DMS114 treated with DMSO at 0.1 percent for 48 hours (cell line): ENCODE results near the gene DNAH9.

ENCODE experiments used
- DNase-seq: peaks from one replicate; lab custom pipeline; 2025; ENCODE audit not compliant: unreplicated experiment; lab: John Stamatoyannopoulos, UW

The DNAH9 gene

GRCh38 chr17:11598274-11599221 is at the start of gene DNAH9:
Gene DNAH9 (plus strand): TSS chr17:11598470. CDS start chr17:11598499, 29 bp downstream.
- DNase-seq = peak; percentile 87

GRCh38 chr17:11550431-11550830 is 47.8 kb upstream of the DNAH9 start:
- no peak for DNase-seq

- DNase-seq = no peak
Observed at GRCh38 chr17:11551442-11551841, 46.8 kb upstream of the DNAH9 start.

- DNase-seq = no peak
Observed at GRCh38 chr17:11553135-11553534, 45.1 kb upstream of the DNAH9 start.

GRCh38 chr17:11554042-11554441 is 44.2 kb upstream of the DNAH9 start:
- DNase-seq = no peak

- DNase-seq = no peak
Observed at GRCh38 chr17:11554542-11554941, 43.7 kb upstream of the DNAH9 start.

- DNase-seq = no peak
Observed at GRCh38 chr17:11555530-11555929, 42.7 kb upstream of the DNAH9 start.

- DNase-seq = no peak
Observed at GRCh38 chr17:11557727-11558452, 40.4 kb upstream of the DNAH9 start.

GRCh38 chr17:11558681-11559234 is 39.5 kb upstream of the DNAH9 start:
- DNase-seq = no peak

GRCh38 chr17:11559601-11560000 is 38.7 kb upstream of the DNAH9 start:
- DNase-seq = no peak

GRCh38 chr17:11561281-11561680 is 37.0 kb upstream of the DNAH9 start:
- no peak for DNase-seq

GRCh38 chr17:11561702-11562101 is 36.6 kb upstream of the DNAH9 start:
- no peak for DNase-seq

GRCh38 chr17:11564589-11565380 is 33.5 kb upstream of the DNAH9 start:
- no peak for DNase-seq

- no peak for DNase-seq
Observed at GRCh38 chr17:11565591-11565990, 32.7 kb upstream of the DNAH9 start.

- no peak for DNase-seq
Observed at GRCh38 chr17:11578998-11579397, 19.3 kb upstream of the DNAH9 start.

GRCh38 chr17:11580677-11581076 is 17.6 kb upstream of the DNAH9 start:
- DNase-seq = no peak

- DNase-seq = no peak
Observed at GRCh38 chr17:11582217-11582616, 16.1 kb upstream of the DNAH9 start.

- no peak for DNase-seq
Observed at GRCh38 chr17:11583306-11583992, 14.8 kb upstream of the DNAH9 start.

- DNase-seq = no peak
Observed at GRCh38 chr17:11589716-11590115, 8.6 kb upstream of the DNAH9 start.

GRCh38 chr17:11601661-11602060 is 3.4 kb downstream of the DNAH9 start:
- no peak for DNase-seq
